NCI-H1417 treated with DMSO at 0.1 percent for 48 hours (cell line): Measurements from ENCODE around the gene COL20A1.

Experiments
- DNase-seq: peaks from one replicate; lab custom pipeline; 2025; lab: John Stamatoyannopoulos, UW

COL20A1 gene

GRCh38 chr20:63277466-63278272 is 15.3 kb upstream of the COL20A1 start:
- no peak for DNase-seq

GRCh38 chr20:63278661-63279060 is 14.3 kb upstream of the COL20A1 start:
- DNase-seq: no peak

- no peak for DNase-seq
These were observed 13.1 kb upstream of the COL20A1 start for GRCh38 chr20:63279931-63280330.

GRCh38 chr20:63280371-63280770 is 12.6 kb upstream of the COL20A1 start:
- DNase-seq: no peak

GRCh38 chr20:63280929-63281545 is 11.9 kb upstream of the COL20A1 start:
- DNase-seq: no peak

GRCh38 chr20:63281742-63282665 is 11.0 kb upstream of the COL20A1 start:
- no peak for DNase-seq

GRCh38 chr20:63282946-63283345 is 10.0 kb upstream of the COL20A1 start:
- no peak for DNase-seq

- DNase-seq: no peak
These were observed 9.4 kb upstream of the COL20A1 start for GRCh38 chr20:63283397-63284082.

- DNase-seq: no peak
These were observed 8.9 kb upstream of the COL20A1 start for GRCh38 chr20:63284083-63284440.

GRCh38 chr20:63284544-63284949 is 8.4 kb upstream of the COL20A1 start:
- no peak for DNase-seq

GRCh38 chr20:63284981-63285524 is 7.9 kb upstream of the COL20A1 start:
- no peak for DNase-seq

GRCh38 chr20:63285636-63286615 is 7.1 kb upstream of the COL20A1 start:
- DNase-seq: no peak

GRCh38 chr20:63286781-63287696 is 5.9 kb upstream of the COL20A1 start:
- no peak for DNase-seq

GRCh38 chr20:63287697-63288580 is 5.0 kb upstream of the COL20A1 start:
- no peak for DNase-seq

GRCh38 chr20:63288581-63289251 is 4.3 kb upstream of the COL20A1 start:
- no peak for DNase-seq

GRCh38 chr20:63289311-63290135 is 3.5 kb upstream of the COL20A1 start:
- DNase-seq: no peak

GRCh38 chr20:63290136-63290676 is 2.8 kb upstream of the COL20A1 start:
- DNase-seq: no peak
